Kidney epithelial cell (primary cell): ENCODE measurements around the gene WRAP73. TPM values are rescaled to one million over a fixed set of nuclear protein-coding genes. Genes with fewer than 3 reads are reported as not detected.

Experiments
- DNase-seq: peaks from one replicate; pipeline ENCODE4 v3.0.0-alpha.2; 2010; ENCODE audit warnings: low read depth
- H3K27me3 ChIP-seq: 2 replicates; pipeline ENCODE4 v1.6.0; 2011; ENCODE audit warnings: low read length; ENCODE audit not compliant: control insufficient read depth, insufficient read depth
- H3K36me3 ChIP-seq: 2 replicates; pipeline ENCODE4 v1.5.1; 2011; ENCODE audit warnings: low read length; ENCODE audit not compliant: control insufficient read depth, insufficient read depth
- H3K4me3 ChIP-seq: 2 replicates; pipeline ENCODE4 v1.5.1; 2011; ENCODE audit warnings: low read depth, mild to moderate bottlenecking, control low read depth, low read length
- CTCF ChIP-seq: IDR thresholded peaks from 2 replicates; pipeline ENCODE4 v1.5.1; 2011; ENCODE audit warnings: mild to moderate bottlenecking, moderate library complexity, low read length, control low read depth, inconsistent platforms; ENCODE audit not compliant: insufficient read depth, poor library complexity, severe bottlenecking
- total RNA-seq: library from RNA; depleted of rRNA; stranded (reverse); fragments of >200 nt; gene quantifications from 2 replicates; pipeline ENCODE4 v1.2.3, GENCODE V29; 2015

The WRAP73 gene
- total RNA-seq, 1 donor from 2014 or later: 35.2 TPM

- H3K36me3 ChIP-seq: no peaks in the 10 kb centered on the region
- peaks cover 26% of the 10 kb centered on the region for H3K27me3 ChIP-seq
- no peak overlapping the region for H3K4me3 ChIP-seq
- TF ChIP-seq CTCF: no peak
- DNase-seq: no peak
These were observed 26.9 kb upstream of the WRAP73 start for GRCh38 chr1:3676581-3677470.

GRCh38 chr1:3675436-3675835 lies 25.5 kb upstream of the WRAP73 start:
- H3K27me3 ChIP-seq: peaks cover 30% of the 10 kb centered on the region
- DNase-seq: no peak
- H3K36me3 ChIP-seq: no peaks in the 10 kb centered on the region
- TF ChIP-seq CTCF: no peak
- no peak overlapping the region for H3K4me3 ChIP-seq

GRCh38 chr1:3674100-3675094 lies 24.5 kb upstream of the WRAP73 start:
- DNase-seq: no peak
- H3K4me3 ChIP-seq: no peak overlapping the region
- TF ChIP-seq CTCF: no peak
- H3K36me3 ChIP-seq: no peaks in the 10 kb centered on the region
- peaks cover 30% of the 10 kb centered on the region for H3K27me3 ChIP-seq

GRCh38 chr1:3673381-3674099 lies 23.6 kb upstream of the WRAP73 start:
- DNase-seq: no peak
- no peak for TF ChIP-seq CTCF
- Histone ChIP-seq H3K36me3 (no peaks in the 10 kb centered on the region), H3K4me3 (no peak overlapping the region), H3K27me3 (peaks cover 29% of the 10 kb centered on the region)

GRCh38 chr1:3672971-3673361 lies 23.1 kb upstream of the WRAP73 start:
- Histone ChIP-seq H3K4me3 (no peak overlapping the region), H3K27me3 (peaks cover 29% of the 10 kb centered on the region), H3K36me3 (no peaks in the 10 kb centered on the region)
- no peak for TF ChIP-seq CTCF
- no peak for DNase-seq
